Keratinocyte (primary cell): ENCODE data around the gene RSPH9.

Experiments
- EZH2 ChIP-seq: IDR thresholded peaks from one replicate; pipeline ENCODE4 v1.6.1; 2012; ENCODE audit warnings: inconsistent platforms, mild to moderate bottlenecking, low read length, moderate library complexity
- TF ChIP-seq, protein P1 (sequence below), 3 experiments: IDR thresholded peaks in 1 of 3; conservative IDR thresholded peaks in 1 of 3; optimal IDR thresholded peaks in 1 of 3; 2 replicates in 2 of 3; 3 replicates in 1 of 3; pipeline versions ENCODE3 to v1.5.1; 2011; ENCODE audit warnings: low read length in 3 of 3, mild to moderate bottlenecking in 3 of 3, moderate library complexity in 2 of 3, control low read depth in 1 of 3, inconsistent platforms in 1 of 3; ENCODE audit not compliant: insufficient read depth in 2 of 3; ENCODE audit errors: extremely low read depth in 1 of 3

- TF ChIP-seq, protein P1, sequence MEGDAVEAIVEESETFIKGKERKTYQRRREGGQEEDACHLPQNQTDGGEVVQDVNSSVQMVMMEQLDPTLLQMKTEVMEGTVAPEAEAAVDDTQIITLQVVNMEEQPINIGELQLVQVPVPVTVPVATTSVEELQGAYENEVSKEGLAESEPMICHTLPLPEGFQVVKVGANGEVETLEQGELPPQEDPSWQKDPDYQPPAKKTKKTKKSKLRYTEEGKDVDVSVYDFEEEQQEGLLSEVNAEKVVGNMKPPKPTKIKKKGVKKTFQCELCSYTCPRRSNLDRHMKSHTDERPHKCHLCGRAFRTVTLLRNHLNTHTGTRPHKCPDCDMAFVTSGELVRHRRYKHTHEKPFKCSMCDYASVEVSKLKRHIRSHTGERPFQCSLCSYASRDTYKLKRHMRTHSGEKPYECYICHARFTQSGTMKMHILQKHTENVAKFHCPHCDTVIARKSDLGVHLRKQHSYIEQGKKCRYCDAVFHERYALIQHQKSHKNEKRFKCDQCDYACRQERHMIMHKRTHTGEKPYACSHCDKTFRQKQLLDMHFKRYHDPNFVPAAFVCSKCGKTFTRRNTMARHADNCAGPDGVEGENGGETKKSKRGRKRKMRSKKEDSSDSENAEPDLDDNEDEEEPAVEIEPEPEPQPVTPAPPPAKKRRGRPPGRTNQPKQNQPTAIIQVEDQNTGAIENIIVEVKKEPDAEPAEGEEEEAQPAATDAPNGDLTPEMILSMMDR (optimal IDR thresholded peaks at IDR 0.05 in 1 of 3, IDR thresholded peaks at IDR 0.05 in 1 of 3, conservative IDR thresholded peaks at IDR 0.05 in 1 of 3; ENCODE audit: extremely low read depth in 1 of 3, insufficient read depth in 2 of 3, low read length in 3 of 3) = no peak
- TF ChIP-seq EZH2 = no peak
These were observed 33.5 kb downstream of the RSPH9 start for GRCh38 chr6:43678341-43678740.
